GM03348 (cell line): ENCODE measurements around the gene PCBP3.
A peak's percentile ranks its signal among the peaks of the same experiment; 100 is the strongest.

Experiments
- DNase-seq: peaks from one replicate; pipeline ENCODE4 v3.0.0; 2012; ENCODE audit warnings: low spot score

The PCBP3 gene

DNA sequence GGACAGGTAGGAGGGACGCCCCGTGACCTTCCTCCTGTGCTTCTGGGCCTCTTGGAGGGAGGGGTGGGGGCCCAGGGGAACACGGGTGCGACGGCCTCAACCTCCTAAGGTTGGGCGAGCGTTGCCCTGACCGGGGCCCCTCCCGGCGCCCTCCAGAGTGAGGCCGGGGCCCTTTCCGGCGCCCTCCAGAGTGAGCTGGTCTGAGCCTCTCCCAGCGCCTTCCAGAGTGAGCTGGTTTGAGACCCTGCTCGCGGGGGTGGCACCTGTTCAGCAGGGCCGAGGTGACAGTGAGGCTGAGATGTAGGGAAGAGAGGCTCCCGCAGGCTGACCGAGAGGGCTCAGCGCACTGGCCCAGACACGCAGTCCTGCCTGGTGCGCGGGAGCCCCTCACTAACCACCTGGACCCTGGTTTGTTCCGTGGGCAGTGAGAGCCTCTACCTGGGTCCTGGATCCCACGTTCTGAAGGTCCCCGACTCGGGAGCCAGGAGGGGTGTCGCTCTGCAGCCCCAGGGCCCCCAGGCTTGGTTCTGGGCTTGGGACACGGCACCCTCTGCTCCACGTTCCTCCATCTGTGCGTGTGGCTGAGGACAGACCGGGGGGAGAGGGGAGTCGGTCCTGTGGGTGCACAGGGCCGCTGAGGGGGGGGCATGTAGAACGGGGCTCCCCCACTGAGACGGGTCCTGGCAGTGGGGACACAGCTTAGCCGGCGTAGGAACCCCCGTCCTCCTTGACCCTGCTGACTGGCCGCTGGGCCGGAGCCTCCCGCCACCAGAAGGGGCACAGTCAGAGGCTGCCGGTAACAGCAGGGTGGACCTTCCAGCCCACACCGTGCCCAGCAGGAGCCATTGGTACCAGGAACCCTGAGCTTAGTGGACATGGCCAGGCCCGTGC is 339.5 kb downstream of the PCBP3 start:
- peak; percentile 33 for DNase-seq

DNA sequence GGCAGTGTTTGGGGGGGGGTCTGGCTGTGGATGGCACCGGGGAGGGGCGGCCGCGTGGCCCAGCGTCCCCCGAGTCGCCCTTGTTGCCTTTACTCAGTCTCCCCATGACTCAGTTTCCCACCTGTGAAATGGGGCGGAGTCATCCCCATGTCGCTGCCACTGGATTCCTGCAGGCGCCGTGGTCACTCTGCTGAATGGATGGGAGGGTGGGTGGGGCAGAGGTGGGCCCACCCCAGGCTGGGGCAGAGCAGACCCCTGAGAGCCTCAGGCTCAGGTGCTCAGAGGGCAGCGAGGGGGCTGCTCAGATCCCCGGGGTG is 340.1 kb downstream of the PCBP3 start:
- DNase-seq = no peak

DNA sequence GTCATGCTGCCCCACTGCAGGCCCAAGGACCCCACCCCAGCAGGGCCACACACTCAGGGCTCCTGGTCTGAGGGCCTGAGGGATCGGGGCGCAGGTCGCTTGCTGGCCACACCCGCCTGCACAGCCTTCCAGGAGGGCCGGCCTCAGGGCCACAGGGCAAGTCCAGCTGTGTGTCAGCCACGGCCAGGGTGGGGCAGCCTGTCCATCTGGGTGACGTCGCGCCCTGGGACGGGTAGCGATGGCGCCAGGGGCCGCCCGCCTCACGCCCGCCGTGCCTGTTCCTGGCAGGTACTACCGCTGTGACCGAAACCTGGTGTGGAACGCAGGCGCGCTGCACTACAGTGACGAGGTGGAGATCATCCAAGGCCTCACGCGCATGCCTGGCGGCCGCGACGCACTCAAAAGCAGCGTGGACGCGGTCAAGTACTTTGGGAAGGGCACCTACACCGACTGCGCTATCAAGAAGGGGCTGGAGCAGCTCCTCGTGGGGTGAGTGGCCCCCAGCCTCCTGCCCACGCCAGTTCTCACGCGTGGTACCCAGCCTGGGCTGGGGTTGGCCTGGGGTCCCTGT is 340.5 kb downstream of the PCBP3 start:
- peak; percentile 71 for DNase-seq

DNA sequence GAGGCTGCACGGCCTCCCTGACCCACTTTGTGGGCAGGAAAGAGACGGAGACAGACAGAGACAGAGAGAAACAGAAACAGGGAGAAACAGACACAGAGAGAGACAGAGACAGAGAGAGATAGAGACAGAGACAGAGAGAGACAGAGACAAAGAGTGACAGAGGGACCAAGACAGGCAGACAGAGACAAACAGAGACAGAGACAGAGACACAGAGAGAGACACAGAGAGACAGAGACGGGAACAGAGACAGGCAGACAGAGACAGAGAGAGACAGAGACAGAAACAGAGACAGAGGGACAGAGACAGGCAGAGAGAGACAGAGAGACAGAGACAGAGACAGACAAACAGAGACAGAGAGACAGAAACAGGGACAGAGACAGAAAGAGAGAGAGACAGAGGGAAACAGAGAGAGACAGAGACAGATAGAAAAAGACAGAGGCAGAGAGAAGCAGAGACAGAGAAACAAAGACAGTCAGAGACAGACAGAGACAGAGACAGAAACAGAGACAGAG is 341.1 kb downstream of the PCBP3 start:
- DNase-seq = no peak

DNA sequence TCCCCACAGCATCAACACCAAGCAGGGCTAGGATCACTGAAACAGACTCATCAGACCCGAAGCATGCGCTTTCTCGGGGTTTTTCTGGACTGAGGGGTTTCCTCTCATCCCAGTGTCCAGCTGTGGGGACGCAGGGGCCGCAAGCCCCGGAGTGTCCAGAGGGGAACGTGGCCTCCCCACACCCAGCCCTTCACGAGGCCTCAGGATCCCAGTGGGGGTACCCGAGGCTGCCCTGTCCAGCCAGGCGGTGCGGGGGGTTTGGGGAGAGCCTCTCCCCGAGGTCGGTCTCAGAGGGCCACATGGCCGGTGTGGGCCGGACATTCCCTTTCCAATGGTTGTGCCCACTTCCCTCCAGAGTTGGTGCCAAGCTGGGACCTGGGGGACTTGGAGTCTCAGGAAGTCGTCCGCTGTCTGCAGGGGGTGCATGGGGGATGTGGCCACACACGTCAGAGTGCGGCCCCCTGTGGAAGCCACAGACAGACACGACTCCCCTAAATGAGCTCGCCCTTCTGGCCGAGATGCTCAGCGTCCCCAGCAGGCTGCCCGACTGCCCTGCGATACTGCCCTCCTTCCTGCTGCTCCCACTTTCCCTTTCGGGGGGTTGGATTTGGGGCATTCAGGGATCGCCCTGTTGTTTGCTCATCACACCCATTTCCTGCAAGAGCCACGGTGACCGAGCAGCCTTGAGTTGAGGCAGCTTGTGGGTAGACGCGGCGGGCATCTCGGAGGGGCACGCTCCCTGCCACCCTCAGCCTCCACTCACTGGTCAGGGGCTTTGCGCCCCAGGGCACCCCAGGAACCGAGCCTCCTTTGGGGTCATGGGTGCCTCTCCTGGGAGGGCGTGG is 342.2 kb downstream of the PCBP3 start:
- no peak for DNase-seq

DNA sequence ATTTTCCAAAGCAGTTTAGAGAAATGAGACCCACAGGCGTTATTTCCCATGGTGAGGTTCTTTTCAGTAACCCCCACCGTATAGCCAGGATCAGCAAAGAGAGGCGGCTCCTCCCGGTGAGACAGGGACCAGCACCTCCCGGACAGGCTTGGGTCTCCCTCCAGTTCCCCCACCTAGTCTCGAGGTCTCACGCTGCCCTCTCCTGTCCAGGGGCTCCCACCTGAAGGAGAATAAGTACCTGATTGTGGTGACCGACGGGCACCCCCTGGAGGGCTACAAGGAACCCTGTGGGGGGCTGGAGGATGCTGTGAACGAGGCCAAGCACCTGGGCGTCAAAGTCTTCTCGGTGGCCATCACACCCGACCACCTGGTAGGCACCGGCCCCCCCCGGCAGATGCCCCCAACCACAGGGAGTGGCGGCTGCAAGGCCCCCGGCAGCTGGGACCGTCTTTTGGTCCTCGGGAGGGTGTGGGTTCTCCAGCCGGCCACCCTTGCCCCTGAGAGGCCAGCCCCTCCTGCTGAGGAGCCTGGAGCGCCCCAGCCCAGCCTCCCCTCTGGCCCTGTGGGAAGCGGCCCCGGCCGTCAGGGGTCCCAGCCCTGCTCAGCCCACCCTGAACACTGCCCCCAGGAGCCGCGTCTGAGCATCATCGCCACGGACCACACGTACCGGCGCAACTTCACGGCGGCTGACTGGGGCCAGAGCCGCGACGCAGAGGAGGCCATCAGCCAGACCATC is 343.0 kb downstream of the PCBP3 start:
- no peak for DNase-seq

DNA sequence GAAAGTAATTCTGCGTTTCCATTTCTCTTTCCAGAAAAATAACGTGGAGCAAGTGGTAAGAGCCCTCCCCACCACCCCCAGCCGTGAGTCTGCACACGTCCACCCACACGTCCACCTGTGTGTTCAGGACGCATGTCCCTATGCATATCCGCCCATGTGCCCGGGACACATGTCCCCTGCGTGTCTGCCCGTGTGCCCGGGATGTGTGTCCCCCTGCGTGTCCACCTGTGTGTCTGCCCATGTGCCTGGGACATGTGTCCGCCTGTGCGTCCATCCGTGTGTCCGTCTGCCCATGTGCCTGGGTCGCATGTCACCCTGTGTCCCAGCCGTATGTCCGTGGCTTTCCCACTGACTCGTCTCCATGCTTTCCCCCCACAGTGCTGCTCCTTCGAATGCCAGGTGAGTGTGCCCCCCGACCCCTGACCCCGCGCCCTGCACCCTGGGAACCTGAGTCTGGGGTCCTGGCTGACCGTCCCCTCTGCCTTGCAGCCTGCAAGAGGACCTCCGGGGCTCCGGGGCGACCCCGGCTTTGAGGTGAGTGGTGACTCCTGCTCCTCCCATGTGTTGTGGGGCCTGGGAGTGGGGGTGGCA is 343.7 kb downstream of the PCBP3 start:
- DNase-seq = no peak

DNA sequence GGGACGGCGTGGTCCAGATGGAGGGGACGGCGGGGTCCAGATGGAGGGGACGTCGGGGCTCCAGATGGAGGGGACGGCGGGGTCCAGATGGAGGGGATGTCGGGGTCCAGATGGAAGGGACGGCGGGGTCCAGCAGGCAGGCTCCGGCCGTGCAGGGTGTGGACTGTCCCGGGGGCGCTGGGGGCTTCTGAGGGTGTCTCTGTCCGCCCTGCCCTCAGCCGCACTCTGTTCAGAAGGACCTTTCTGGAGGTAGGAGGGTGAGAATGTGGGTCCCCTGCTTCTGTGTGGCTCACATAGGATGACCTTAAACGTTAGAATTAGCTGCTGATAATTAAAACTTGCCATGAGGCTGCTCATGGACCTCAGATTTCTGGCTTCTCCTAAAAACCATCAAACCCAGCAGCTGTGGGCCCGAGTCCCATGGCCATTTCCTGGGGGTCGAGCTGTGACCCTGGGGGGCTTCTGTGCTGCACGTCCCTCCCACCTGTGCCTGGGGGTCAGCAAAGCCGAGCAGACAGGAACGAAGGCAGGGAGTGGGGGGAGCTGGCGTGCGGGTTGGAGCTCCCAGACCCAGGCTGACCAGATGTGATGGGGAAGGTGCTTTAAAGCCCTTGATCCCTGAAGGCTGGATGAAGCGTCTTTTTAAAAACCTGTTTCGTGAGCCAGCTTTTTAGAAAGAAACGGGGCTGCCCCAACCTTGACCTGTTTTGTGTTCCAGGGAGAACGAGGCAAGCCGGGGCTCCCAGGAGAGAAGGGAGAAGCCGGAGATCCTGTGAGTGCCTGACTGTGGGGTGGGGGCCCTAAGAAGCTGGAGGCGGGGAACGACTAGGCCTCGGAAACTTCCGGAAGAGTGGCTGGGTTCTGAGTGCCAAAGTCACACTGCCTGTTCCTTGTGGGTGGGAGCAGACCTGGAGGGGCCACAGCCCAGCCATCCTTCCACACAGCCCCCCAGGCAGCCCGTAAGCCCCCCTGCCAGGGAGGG is 345.1 kb downstream of the PCBP3 start:
- DNase-seq = no peak

DNA sequence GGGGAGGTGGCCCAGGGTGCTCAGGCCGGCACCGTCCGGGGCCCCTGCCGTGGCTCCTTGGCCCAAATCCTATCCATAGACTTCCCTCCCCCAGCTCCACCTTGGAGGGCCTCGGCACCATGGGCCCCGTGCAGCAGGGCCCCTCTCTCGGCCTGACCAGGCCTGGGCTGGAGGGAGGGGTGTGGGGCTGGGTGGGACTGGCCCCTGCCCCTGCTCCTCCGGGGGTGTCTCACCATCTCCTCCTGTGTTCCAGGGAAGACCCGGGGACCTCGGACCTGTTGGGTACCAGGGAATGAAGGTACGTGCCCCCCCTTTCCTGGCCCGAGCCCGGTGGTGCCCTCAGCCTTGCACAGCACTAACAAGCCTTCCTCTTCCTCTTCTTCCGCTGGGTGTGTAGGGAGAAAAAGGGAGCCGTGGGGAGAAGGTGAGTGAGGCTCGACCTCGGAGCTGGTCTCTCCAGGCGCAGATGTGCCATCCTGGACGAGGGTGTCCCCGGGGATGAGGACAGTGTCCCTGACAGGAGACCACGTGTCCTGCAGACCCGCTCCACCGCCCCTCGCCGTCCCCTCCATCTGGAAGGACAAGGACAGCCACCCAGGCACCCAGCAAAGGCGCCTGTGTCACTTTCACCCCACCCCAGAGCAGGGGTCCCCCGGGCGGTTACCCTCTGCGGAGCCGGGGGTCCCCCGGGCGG is 346.0 kb downstream of the PCBP3 start:
- no peak for DNase-seq

DNA sequence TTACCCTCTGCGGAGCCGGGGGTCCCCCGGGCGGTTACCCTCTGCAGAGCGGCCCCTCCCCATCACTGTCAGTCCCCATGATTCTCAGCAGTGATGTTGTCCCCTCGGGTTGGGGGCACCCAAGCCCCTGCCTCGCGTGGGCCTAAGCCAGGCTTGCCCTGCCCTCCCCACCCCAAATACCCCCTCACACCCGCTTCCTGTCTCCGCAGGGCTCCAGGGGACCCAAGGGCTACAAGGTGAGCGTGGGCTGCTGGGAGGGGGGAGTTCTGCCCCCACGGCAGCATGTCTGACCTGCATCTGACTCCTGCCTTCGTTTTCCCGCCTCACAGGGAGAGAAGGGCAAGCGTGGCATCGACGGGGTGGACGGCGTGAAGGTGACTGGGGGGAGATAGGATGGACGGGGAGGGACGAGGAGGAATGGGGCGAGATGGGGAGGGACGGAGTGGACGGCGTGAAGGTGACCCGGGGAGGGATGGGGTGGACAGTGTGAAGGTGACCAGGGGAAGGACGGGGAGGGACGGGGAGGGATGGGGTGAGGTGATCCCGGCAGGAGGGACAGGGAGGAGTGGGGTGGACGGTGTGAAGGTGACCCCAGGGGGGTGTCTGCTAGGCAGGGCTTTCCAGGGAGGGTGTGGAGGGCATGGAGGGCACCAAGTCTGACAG is 346.7 kb downstream of the PCBP3 start:
- DNase-seq = no peak

DNA sequence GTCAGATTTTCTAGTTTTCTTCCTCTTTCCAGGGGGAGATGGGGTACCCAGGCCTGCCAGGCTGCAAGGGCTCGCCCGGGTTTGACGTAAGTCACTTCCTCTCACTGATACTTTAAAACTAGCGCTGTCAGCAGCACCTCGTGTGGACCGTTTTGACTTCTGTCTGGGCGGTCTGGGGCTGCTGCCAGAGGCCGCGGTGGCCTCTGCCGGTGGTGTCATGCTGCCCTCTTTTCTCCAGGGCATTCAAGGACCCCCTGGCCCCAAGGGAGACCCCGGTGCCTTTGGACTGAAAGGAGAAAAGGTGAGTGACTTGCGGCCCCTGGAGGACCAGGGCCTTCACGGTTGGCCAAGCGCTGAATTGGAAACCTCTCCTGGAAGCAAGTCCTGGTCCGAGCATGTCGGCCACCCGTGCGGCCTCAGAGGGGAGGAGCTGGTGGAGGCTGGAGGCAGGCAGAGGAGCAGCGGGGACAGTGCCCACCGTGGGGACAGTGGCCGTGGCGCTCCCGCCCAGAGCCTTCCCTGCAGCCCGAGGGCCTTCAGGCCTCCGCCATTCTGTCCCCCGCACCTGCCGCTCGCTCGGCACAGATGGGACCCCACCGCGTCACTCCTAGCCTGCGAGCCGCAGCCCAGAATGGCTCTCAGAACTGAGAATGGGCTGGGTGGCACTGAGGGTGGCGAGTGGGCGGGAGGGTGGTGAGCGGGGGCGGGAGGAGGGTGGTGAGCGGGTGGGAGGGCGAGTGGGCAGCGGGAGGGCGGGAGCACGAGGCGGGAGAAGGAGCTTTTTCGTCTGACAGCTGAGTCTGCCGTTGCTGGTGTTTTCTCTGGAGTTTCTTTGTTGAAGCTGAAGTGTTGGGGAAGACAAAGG is 347.4 kb downstream of the PCBP3 start:
- no peak for DNase-seq

DNA sequence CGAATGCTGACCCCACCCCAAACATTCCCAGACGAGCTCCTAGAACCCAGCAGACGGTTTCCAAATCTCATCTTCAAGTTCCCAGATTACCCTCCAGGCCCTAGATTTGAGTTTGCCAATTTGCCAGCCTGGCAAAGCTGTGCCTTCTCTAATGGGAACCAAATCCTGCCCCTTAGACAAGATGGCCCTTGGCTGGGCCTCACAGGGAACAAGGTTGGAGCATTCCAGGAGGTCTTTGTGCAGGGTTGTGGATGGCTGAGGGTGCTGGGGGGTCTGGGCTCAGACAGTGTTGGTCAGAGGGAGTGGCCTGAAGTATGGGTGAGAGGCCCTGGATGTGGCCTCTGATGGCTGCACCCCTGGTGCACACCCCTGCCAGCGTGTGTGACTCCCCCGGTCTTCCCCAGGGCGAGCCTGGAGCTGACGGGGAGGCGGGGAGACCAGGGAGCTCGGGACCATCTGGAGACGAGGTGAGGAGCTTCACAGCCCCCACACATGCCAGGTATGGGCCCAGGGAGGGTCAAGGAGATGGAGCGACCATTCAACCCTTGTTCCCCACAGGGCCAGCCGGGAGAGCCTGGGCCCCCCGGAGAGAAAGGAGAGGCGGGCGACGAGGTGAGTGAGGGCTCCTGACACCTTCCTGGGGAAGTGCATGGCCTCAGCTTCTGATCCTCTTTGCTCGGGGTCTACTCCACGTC is 348.2 kb downstream of the PCBP3 start:
- no peak for DNase-seq
